H1 (cell line): ENCODE results near the gene SLC25A15. TPM values are rescaled to one million over a fixed set of nuclear protein-coding genes. Genes with fewer than 3 reads are reported as not detected.

Experiments used
- CTCF ChIA-PET: fragments of 300-600 bp; sonication (Branson Sonifier 250); formaldehyde crosslinking; loops from one replicate; lab custom pipeline; 2021; ENCODE audit not compliant: partially characterized antibody; lab: Charles Lee
- POLR2A ChIA-PET: fragments of 300-600 bp; sonication (Branson Sonifier 250); formaldehyde crosslinking; loops from one replicate; lab custom pipeline; 2021; ENCODE audit warnings: inconsistent platforms; ENCODE audit not compliant: partially characterized antibody; lab: Charles Lee
- DNase-seq, 2 experiments: peaks; one replicate each; pipeline versions ENCODE4 v3.0.0 to v3.0.0-alpha.2; 2010 to 2022; ENCODE audit warnings: low spot score in 2 of 2, low read depth in 1 of 2, mixed read lengths in 1 of 2
- FAIRE-seq: peaks from 2 replicates; lab custom pipeline; 2011; peaks lifted over from hg19 to GRCh38; lab: Jason Lieb, UNC
- H2AFZ ChIP-seq: 2 replicates; pipeline ENCODE4 v1.8.1; 2012; ENCODE audit warnings: low read length, inconsistent platforms
- H2AK5ac ChIP-seq: 2 replicates; pipeline ENCODE4 v1.6.1; 2013; ENCODE audit warnings: low read depth, low read length
- H2BK120ac ChIP-seq: replicated peaks from 2 replicates; pipeline ENCODE3; 2013; ENCODE audit warnings: low read depth, low read length, inconsistent platforms
- H2BK12ac ChIP-seq: 2 replicates; pipeline ENCODE4 v1.6.1; 2013; ENCODE audit warnings: low read depth, low read length
- H2BK15ac ChIP-seq: 2 replicates; pipeline ENCODE4 v1.6.1; 2013; ENCODE audit warnings: low read length
- H2BK20ac ChIP-seq: 2 replicates; pipeline ENCODE4 v1.6.1; 2013; ENCODE audit warnings: low read length
- H2BK5ac ChIP-seq: 2 replicates; pipeline ENCODE4 v1.6.1; 2013; ENCODE audit warnings: low read depth, low read length
- H3K14ac ChIP-seq: 2 replicates; pipeline ENCODE4 v1.6.1; 2013; ENCODE audit warnings: inconsistent platforms; ENCODE audit not compliant: insufficient read length
- H3K18ac ChIP-seq: 2 replicates; pipeline ENCODE4 v1.6.1; 2013; ENCODE audit warnings: low read length; ENCODE audit errors: extremely low read depth
- H3K23ac ChIP-seq: 2 replicates; pipeline ENCODE4 v1.6.1; 2013; ENCODE audit warnings: inconsistent platforms; ENCODE audit not compliant: insufficient read length
- H3K23me2 ChIP-seq: 2 replicates; pipeline ENCODE4 v1.6.1; 2013; ENCODE audit warnings: low read depth, low read length
- H3K27ac ChIP-seq: 2 replicates; pipeline ENCODE4 v1.6.1; 2011; ENCODE audit warnings: low read depth, low read length, inconsistent platforms
- H3K27me3 ChIP-seq, 4 experiments: replicated peaks in 1 of 4; 1 replicate in 1 of 4; 2 replicates in 3 of 4; pipeline versions ENCODE4 v1.6.1 to v1.8.1; 2011 to 2013; ENCODE audit warnings: low read length in 3 of 4, mild to moderate bottlenecking in 3 of 4, inconsistent platforms in 2 of 4, mixed read lengths in 2 of 4, moderate library complexity in 1 of 4; ENCODE audit not compliant: control insufficient read depth in 3 of 4, insufficient read depth in 3 of 4; ENCODE audit errors: extremely low read depth in 1 of 4
- H3K36me3 ChIP-seq, 4 experiments: 2 replicates each; pipeline versions ENCODE4 v1.6.1 to v1.8.1; 2011 to 2013; ENCODE audit warnings: mild to moderate bottlenecking in 4 of 4, low read length in 3 of 4, moderate library complexity in 2 of 4, control low read depth in 1 of 4, inconsistent platforms in 1 of 4; ENCODE audit not compliant: insufficient read depth in 4 of 4, control insufficient read depth in 2 of 4
- H3K4ac ChIP-seq: replicated peaks from 2 replicates; pipeline ENCODE3; 2013; ENCODE audit warnings: low read length, low read depth, mixed read lengths, inconsistent platforms; ENCODE audit not compliant: insufficient read length
- H3K4me1 ChIP-seq, 4 experiments: replicated peaks in 1 of 4; 1 replicate in 1 of 4; 2 replicates in 3 of 4; pipeline versions ENCODE4 v1.6.1 to v1.8.1; 2011 to 2013; ENCODE audit warnings: low read length in 3 of 4, inconsistent platforms in 2 of 4, mixed read lengths in 1 of 4; ENCODE audit not compliant: insufficient read depth in 4 of 4, control insufficient read depth in 3 of 4
- H3K4me2 ChIP-seq, 2 experiments: 2 replicates each; pipeline versions ENCODE4 v1.6.1 to v1.8.1; 2011 to 2013; ENCODE audit warnings: low read depth in 2 of 2, low read length in 2 of 2, control low read depth in 1 of 2, inconsistent platforms in 1 of 2, mild to moderate bottlenecking in 1 of 2; ENCODE audit not compliant: insufficient read depth in 1 of 2
- H3K4me3 ChIP-seq, 4 experiments: fragments of 200-600, 300-600 bp in 1 of 4; sonication (generic), shearing (Covaris generic), sonication (Bioruptor Twin) in 1 of 4; 2 replicates each; pipeline versions ENCODE4 v1.5.1 to v1.8.1; 2011 to 2016; ENCODE audit warnings: low read length in 4 of 4, low read depth in 3 of 4, control low read depth in 2 of 4, inconsistent platforms in 2 of 4, mild to moderate bottlenecking in 2 of 4, mixed read lengths in 1 of 4, moderate library complexity in 1 of 4; ENCODE audit not compliant: insufficient read depth in 2 of 4; ENCODE audit errors: extremely low read depth in 1 of 4
- H3K56ac ChIP-seq: replicated peaks from 2 replicates; pipeline ENCODE3; 2013; ENCODE audit warnings: low read depth, mild to moderate bottlenecking, mixed read lengths, low read length, inconsistent platforms; ENCODE audit not compliant: insufficient read length
- H3K79me1 ChIP-seq: 2 replicates; pipeline ENCODE4 v1.6.1; 2013; ENCODE audit warnings: low read depth, low read length, control low read depth
- H3K79me2 ChIP-seq, 2 experiments: 2 replicates each; pipeline versions ENCODE4 v1.6.1 to v1.8.1; 2012 to 2013; ENCODE audit warnings: low read length in 2 of 2, mild to moderate bottlenecking in 2 of 2, inconsistent platforms in 1 of 2; ENCODE audit not compliant: insufficient read depth in 2 of 2, control insufficient read depth in 1 of 2
- H3K9ac ChIP-seq, 4 experiments: replicated peaks in 1 of 4; 1 replicate in 1 of 4; 2 replicates in 3 of 4; pipeline versions ENCODE4 v1.6.1 to v1.8.1; 2011 to 2013; ENCODE audit warnings: low read depth in 3 of 4, low read length in 3 of 4, control low read depth in 2 of 4, mild to moderate bottlenecking in 2 of 4, moderate library complexity in 2 of 4, inconsistent platforms in 1 of 4; ENCODE audit errors: extremely low read depth in 1 of 4
- H3K9me3 ChIP-seq, 2 experiments: 2 replicates each; pipeline versions ENCODE4 v1.6.1 to v1.8.1; 2012 to 2013; ENCODE audit warnings: mild to moderate bottlenecking in 2 of 2, moderate library complexity in 2 of 2, control low read depth in 1 of 2, inconsistent platforms in 1 of 2, low read depth in 1 of 2, low read length in 1 of 2, mixed read lengths in 1 of 2; ENCODE audit not compliant: insufficient read depth in 2 of 2
- H4K20me1 ChIP-seq, 2 experiments: replicated peaks in 1 of 2; 2 replicates each; pipeline versions ENCODE3 to v1.8.1; 2011 to 2013; ENCODE audit warnings: inconsistent platforms in 2 of 2, low read length in 2 of 2, mild to moderate bottlenecking in 1 of 2; ENCODE audit not compliant: insufficient read depth in 2 of 2, control insufficient read depth in 1 of 2
- H4K5ac ChIP-seq: 2 replicates; pipeline ENCODE4 v1.6.1; 2013; ENCODE audit warnings: low read length, low read depth, mixed read lengths, inconsistent platforms; ENCODE audit not compliant: insufficient read length
- H4K8ac ChIP-seq: 2 replicates; pipeline ENCODE4 v1.8.0; 2013; ENCODE audit warnings: mild to moderate bottlenecking, moderate library complexity, low read length, inconsistent platforms; ENCODE audit not compliant: insufficient read depth; ENCODE audit errors: extremely low read depth
- H4K91ac ChIP-seq: replicated peaks from 2 replicates; pipeline ENCODE3; 2013; ENCODE audit warnings: low read length, mixed read lengths, inconsistent platforms; ENCODE audit not compliant: insufficient read length
- BRCA1 ChIP-seq: IDR thresholded peaks from 2 replicates; pipeline ENCODE4 v1.6.1; 2012; ENCODE audit warnings: low read depth, low read length, improper control_type of control experiment
- CTCF ChIP-seq, 3 experiments: IDR thresholded peaks; 1 replicate in 2 of 3; 2 replicates in 1 of 3; pipeline versions ENCODE4 v1.5.1 to v1.6.1; 2011; ENCODE audit warnings: low read length in 3 of 3, mild to moderate bottlenecking in 3 of 3, inconsistent platforms in 2 of 3, low read depth in 1 of 3, moderate library complexity in 1 of 3; ENCODE audit not compliant: insufficient read depth in 1 of 3; ENCODE audit errors: control extremely low read depth in 1 of 3
- WGBS, 2 experiments: shearing (Covaris generic) in 1 of 2; methylation state at CpG; one replicate each; pipeline versions ENCODE4 v1.1.6 to v1.1.7; 2013 to 2015; ENCODE audit warnings: low lambda C conversion rate in 2 of 2, mixed read lengths in 2 of 2, inconsistent platforms in 1 of 2, low coverage in 1 of 2, missing lambda C conversion rate in 1 of 2; ENCODE audit not compliant: insufficient replicate concordance in 2 of 2, insufficient coverage in 1 of 2, insufficient read length in 1 of 2; ENCODE audit errors: extremely low coverage in 1 of 2, missing lambda C conversion rate in 1 of 2; 5-methylcytosine and 5-hydroxymethylcytosine counted together
- polyA plus RNA-seq, 7 experiments: library from polyadenylated mRNA; depleted of rRNA in 3 of 7; stranded (reverse) in 5 of 7; unstranded in 2 of 7; fragments of >200 nt in 5 of 7; fragments of 200-250 nt in 2 of 7; gene quantifications; 1 replicate in 5 of 7; 2 replicates in 1 of 7; 4 replicates in 1 of 7; pipeline versions ENCODE4 v1.2.1 to v1.2.3, GENCODE V29; 2011 to 2013; ENCODE audit warnings: missing spikeins in 2 of 7, mixed read lengths in 2 of 7
- total RNA-seq: library from RNA; stranded (reverse); fragmentation: NEBNext Ultra II Directional; extraction: Animal tissue kit (Norgen Biotek cat#: 25700); gene quantifications from 2 replicates; pipeline ENCODE4 v1.2.1, GENCODE V29; 2021

SLC25A15 gene
- total and polyA plus RNA-seq, 2 of the 8 experiments (the other 6 are each of a cell fraction or from before 2014, with no cell fraction given) = 12.4 to 23.4 TPM

- Histone ChIP-seq H3K79me2 (no peaks in the 10 kb centered on the region), H3K4me2 (no peak overlapping the region), H3K27me3 (no peaks in the 10 kb centered on the region), H3K9ac (no peak overlapping the region), H2BK15ac (no peak overlapping the region), H3K23ac (no peak overlapping the region), H2AK5ac (no peak overlapping the region), H3K56ac (no peak overlapping the region), H4K20me1 (no peaks in the 10 kb centered on the region), H2BK120ac (no peak overlapping the region), H4K8ac (no peak overlapping the region), H2AFZ (no peak overlapping the region), H3K23me2 (no peaks in the 10 kb centered on the region), H3K18ac (no peak overlapping the region), H4K91ac (no peak overlapping the region), H3K36me3 (no peaks in the 10 kb centered on the region), H3K27ac (no peak overlapping the region), H3K4me3 (no peak overlapping the region), H3K4me1 (no peaks in the 10 kb centered on the region; a peak in 1 of 7 replicates), H3K79me1 (no peaks in the 10 kb centered on the region), H3K9me3 (no peaks in the 10 kb centered on the region), H2BK20ac (no peak overlapping the region), H3K4ac (no peak overlapping the region), H4K5ac (no peak overlapping the region), H3K14ac (no peak overlapping the region), H2BK12ac (no peak overlapping the region), H2BK5ac (0 out of 2 replicates have a peak overlapping the region, but pooled peaks have one; percentile 21)
- DNase-seq (no peak), FAIRE-seq (no peak)
- WGBS, 2 experiments = 68% methylated on average over 4 of the region's 4 CpGs; no CpG with 5 or more reads in 1 of the 2 experiments
- CTCF ChIA-PET = interaction anchor here (0.6 to 5.3 kb wide), 10 partner anchors 10 to 1056 kb away, joined by 3 to 38 read pairs (median 4); partner anchors contain the start of gene SLC25A15
- TF ChIP-seq BRCA1 = no peak
- peak in 1 of 3 experiments; percentile 20; a peak in 1 of 4 replicates for TF ChIP-seq CTCF (IDR thresholded peaks at IDR 0.05; ENCODE audit: control extremely low read depth in 1 of 3, insufficient read depth in 1 of 3, low read depth in 1 of 3, low read length in 3 of 3)
- POLR2A ChIA-PET = interaction anchor here (0.6 to 2.3 kb wide), 2 partner anchors 11 to 173 kb away, joined by 4 to 10 read pairs; partner anchors contain the start of gene SLC25A15
Measured at GRCh38 chr13:40779049-40779448, 10.4 kb upstream of the SLC25A15 start.
